Measurements from ENCODE around the gene KBTBD2. TPM values are rescaled to one million over a fixed set of nuclear protein-coding genes. Genes with fewer than 3 reads are reported as not detected.
"Not testable (repeated sequence)": the region's sequence is repeated elsewhere in the genome, so short reads cannot be mapped to it uniquely, and the experiment has no call there.

The KBTBD2 gene
- total RNA-seq, 2 experiments from 2014 or later: 30.3 to 38.5 TPM

GRCh38 chr7:32910195-32910594 lies 18.6 kb upstream of the KBTBD2 start:
- H3K27ac Mint-ChIP-seq: no peak overlapping the region
- no peak overlapping the region for H3K4me3 Mint-ChIP-seq
- H3K4me1 Mint-ChIP-seq: peaks cover 9% of the 10 kb centered on the region
- ATAC-seq: no peak
- DNase-seq: no peak
- no peaks in the 10 kb centered on the region for H3K27me3 Mint-ChIP-seq
- H3K9me3 Mint-ChIP-seq (ENCODE audit: low read depth): no peaks in the 10 kb centered on the region
- CTCF ChIA-PET: no interaction called here
- no peaks in the 10 kb centered on the region for H3K36me3 Mint-ChIP-seq

- Mint-ChIP-seq H3K4me1 (peaks cover 18% of the 10 kb centered on the region), H3K27ac (peak overlapping the region; percentile 96), H3K36me3 (no peaks in the 10 kb centered on the region), H3K27me3 (no peaks in the 10 kb centered on the region), H3K4me3 (peak overlapping the region; percentile 75), H3K9me3 (ENCODE audit: low read depth) (no peaks in the 10 kb centered on the region)
- DNase-seq (peak; percentile 95), ATAC-seq (peak; percentile 94)
- CTCF ChIA-PET: interaction anchor here (1.0 to 3.8 kb wide), 5 partner anchors 9 to 157 kb away, joined by 4 to 31 read pairs (median 5); partner anchors contain the start of gene KBTBD2
Observed at GRCh38 chr7:32905175-32905662, 13.7 kb upstream of the KBTBD2 start.

- Mint-ChIP-seq H3K4me1 (peaks cover 18% of the 10 kb centered on the region), H3K4me3 (no peak overlapping the region), H3K27ac (no peak overlapping the region), H3K9me3 (ENCODE audit: low read depth) (no peaks in the 10 kb centered on the region), H3K36me3 (no peaks in the 10 kb centered on the region), H3K27me3 (no peaks in the 10 kb centered on the region)
- DNase-seq (no peak), ATAC-seq (no peak)
- CTCF ChIA-PET: interaction anchor here (1.3 to 2.8 kb wide), 3 partner anchors 8 to 55 kb away, joined by 3 to 12 read pairs (median 9); no protein-coding TSS in a partner anchor
Observed at GRCh38 chr7:32901629-32902028, 10.1 kb upstream of the KBTBD2 start.

- DNase-seq (no peak), ATAC-seq (no peak)
- Mint-ChIP-seq H3K9me3 (ENCODE audit: low read depth) (no peaks in the 10 kb centered on the region), H3K4me1 (peaks cover 12% of the 10 kb centered on the region), H3K4me3 (no peak overlapping the region), H3K27ac (no peak overlapping the region), H3K27me3 (no peaks in the 10 kb centered on the region), H3K36me3 (no peaks in the 10 kb centered on the region)
- CTCF ChIA-PET: interaction anchor here (0.6 to 2.8 kb wide), 6 partner anchors 7 to 209 kb away, joined by 3 to 12 read pairs (median 4); partner anchors contain the start of gene RP9
Observed at GRCh38 chr7:32900433-32900995, 9.0 kb upstream of the KBTBD2 start.

- H3K4me1 Mint-ChIP-seq: peaks cover 18% of the 10 kb centered on the region
- H3K27ac Mint-ChIP-seq; H3K4me3 Mint-ChIP-seq; H3K36me3 Mint-ChIP-seq; H3K27me3 Mint-ChIP-seq; H3K9me3 Mint-ChIP-seq (ENCODE audit: low read depth); ATAC-seq; CTCF ChIA-PET; DNase-seq: not testable (repeated sequence)
Observed at GRCh38 chr7:32897376-32897775, 5.8 kb upstream of the KBTBD2 start.

- no peak overlapping the region for H3K4me3 Mint-ChIP-seq
- H3K36me3 Mint-ChIP-seq: peaks cover 1% of the 10 kb centered on the region
- H3K9me3 Mint-ChIP-seq (ENCODE audit: low read depth): no peaks in the 10 kb centered on the region
- DNase-seq: no peak
- ATAC-seq: no peak
- CTCF ChIA-PET: interaction anchor here (0.9 to 1.4 kb wide), 2 partner anchors 8 to 47 kb away, joined by 3 to 5 read pairs; no protein-coding TSS in a partner anchor
- no peaks in the 10 kb centered on the region for H3K27me3 Mint-ChIP-seq
- peaks cover 18% of the 10 kb centered on the region for H3K4me1 Mint-ChIP-seq
- no peak overlapping the region for H3K27ac Mint-ChIP-seq
Observed at GRCh38 chr7:32896564-32897347, 5.2 kb upstream of the KBTBD2 start.

- DNase-seq (no peak), ATAC-seq (no peak)
- Mint-ChIP-seq H3K4me3 (no peak overlapping the region), H3K9me3 (ENCODE audit: low read depth) (no peaks in the 10 kb centered on the region), H3K27me3 (no peaks in the 10 kb centered on the region), H3K36me3 (peaks cover 12% of the 10 kb centered on the region), H3K27ac (no peak overlapping the region), H3K4me1 (peaks cover 26% of the 10 kb centered on the region)
- CTCF ChIA-PET: interaction anchor here (0.6 to 6.0 kb wide), 4 partner anchors 8 to 158 kb away, joined by 3 to 39 read pairs (median 22); no protein-coding TSS in a partner anchor
Observed at GRCh38 chr7:32894171-32894570, 2.6 kb upstream of the KBTBD2 start.

- DNase-seq (no peak), ATAC-seq (no peak)
- peak overlapping the region; percentile 78 for H3K4me3 Mint-ChIP-seq
- no peaks in the 10 kb centered on the region for H3K9me3 Mint-ChIP-seq (ENCODE audit: low read depth)
- peak overlapping the region; percentile 84 for H3K27ac Mint-ChIP-seq
- CTCF ChIA-PET: interaction anchor here (0.6 to 6.0 kb wide), 4 partner anchors 8 to 158 kb away, joined by 3 to 39 read pairs (median 22); no protein-coding TSS in a partner anchor
- H3K27me3 Mint-ChIP-seq: no peaks in the 10 kb centered on the region
- peaks cover 14% of the 10 kb centered on the region for H3K36me3 Mint-ChIP-seq
- H3K4me1 Mint-ChIP-seq: peaks cover 30% of the 10 kb centered on the region
Observed at GRCh38 chr7:32893722-32894121, 2.2 kb upstream of the KBTBD2 start.

GRCh38 chr7:32893207-32893524 lies 1.6 kb upstream of the KBTBD2 start:
- CTCF ChIA-PET: interaction anchor here (2.4 to 6.0 kb wide), 3 partner anchors 9 to 47 kb away, joined by 12 to 39 read pairs (median 31); no protein-coding TSS in a partner anchor
- Mint-ChIP-seq H3K9me3 (ENCODE audit: low read depth) (no peaks in the 10 kb centered on the region), H3K36me3 (peaks cover 20% of the 10 kb centered on the region), H3K4me1 (peaks cover 35% of the 10 kb centered on the region), H3K27me3 (no peaks in the 10 kb centered on the region), H3K4me3 (peak overlapping the region; percentile 78), H3K27ac (peak overlapping the region; percentile 84)
- ATAC-seq: no peak
- peak; percentile 50 for DNase-seq

GRCh38 chr7:32892521-32893206 lies 1.1 kb upstream of the KBTBD2 start:
- H3K27me3 Mint-ChIP-seq: no peaks in the 10 kb centered on the region
- ATAC-seq: peak; percentile 14
- CTCF ChIA-PET: interaction anchor here (0.8 to 6.0 kb wide), 4 partner anchors 9 to 46 kb away, joined by 3 to 39 read pairs (median 22); no protein-coding TSS in a partner anchor
- H3K9me3 Mint-ChIP-seq (ENCODE audit: low read depth): no peaks in the 10 kb centered on the region
- H3K36me3 Mint-ChIP-seq: peaks cover 22% of the 10 kb centered on the region
- peak overlapping the region; percentile 78 for H3K4me3 Mint-ChIP-seq
- H3K4me1 Mint-ChIP-seq: peaks cover 40% of the 10 kb centered on the region
- DNase-seq: peak; percentile 71
- peak overlapping the region; percentile 84 for H3K27ac Mint-ChIP-seq

GRCh38 chr7:32891800-32892520 lies 400 bp upstream of the KBTBD2 start:
- DNase-seq (peak; percentile 98), ATAC-seq (peak; percentile 66)
- Mint-ChIP-seq H3K4me3 (peak overlapping the region; percentile 78), H3K27me3 (no peaks in the 10 kb centered on the region), H3K4me1 (peaks cover 46% of the 10 kb centered on the region), H3K9me3 (ENCODE audit: low read depth) (no peaks in the 10 kb centered on the region), H3K27ac (peak overlapping the region; percentile 92), H3K36me3 (peaks cover 26% of the 10 kb centered on the region)
- CTCF ChIA-PET: interaction anchor here (0.8 to 6.0 kb wide), 5 partner anchors 10 to 46 kb away, joined by 3 to 39 read pairs (median 12); no protein-coding TSS in a partner anchor

- ATAC-seq: no peak
- Mint-ChIP-seq H3K4me1 (peaks cover 52% of the 10 kb centered on the region), H3K27ac (peak overlapping the region; percentile 99)
Observed at GRCh38 chr7:32890793-32891042, 842 bp downstream of the KBTBD2 start.

More at GRCh38 chr7:32890793-32891042, 842 bp downstream of the KBTBD2 start:
- Mint-ChIP-seq H3K4me3 (peak overlapping the region; percentile 98), H3K9me3 (ENCODE audit: low read depth) (no peaks in the 10 kb centered on the region), H3K27me3 (no peaks in the 10 kb centered on the region), H3K36me3 (peaks cover 28% of the 10 kb centered on the region)
- CTCF ChIA-PET: interaction anchor here (1.1 to 6.0 kb wide), 5 partner anchors 15 to 217 kb away, joined by 3 to 39 read pairs (median 5); partner anchors contain the start of gene RP9
- DNase-seq: no peak

Data from activated CD8-positive, alpha-beta memory T cell treated with anti-CD3 and anti-CD28 coated beads, Interleukin-2, amount 10 ng/mL, durations not matched to agents 7 days and 5 days (primary cell).